HG02623 (cell line): ENCODE measurements around the gene PRKCH.

ENCODE experiments used
- ATAC-seq: cut with Tn5 transposase; IDR thresholded peaks from one replicate; pipeline ENCODE4 v1.9.1; 2021; ENCODE audit warnings: moderate library complexity; ENCODE audit not compliant: unreplicated experiment

PRKCH gene

DNA sequence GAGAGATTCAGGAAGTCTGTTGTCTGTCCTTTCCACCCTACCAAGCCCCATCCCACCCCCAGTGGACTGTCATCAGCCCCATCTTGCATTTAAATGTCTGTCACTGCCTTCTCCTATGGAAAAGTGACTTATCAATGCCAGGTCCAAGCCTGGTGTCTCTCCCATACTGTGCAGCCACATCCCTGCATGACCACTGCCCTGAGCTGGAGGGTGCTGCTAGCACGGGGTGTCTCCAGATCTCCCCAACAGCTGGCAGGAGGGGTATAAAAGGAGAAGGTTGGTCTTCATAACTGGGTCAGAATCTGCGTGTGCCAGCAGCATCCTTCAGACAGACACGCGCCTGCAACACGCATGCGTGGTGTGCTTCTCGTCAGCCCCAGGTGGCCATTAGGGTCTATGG lies 219.6 kb downstream of the PRKCH start:
- no peak for ATAC-seq

DNA sequence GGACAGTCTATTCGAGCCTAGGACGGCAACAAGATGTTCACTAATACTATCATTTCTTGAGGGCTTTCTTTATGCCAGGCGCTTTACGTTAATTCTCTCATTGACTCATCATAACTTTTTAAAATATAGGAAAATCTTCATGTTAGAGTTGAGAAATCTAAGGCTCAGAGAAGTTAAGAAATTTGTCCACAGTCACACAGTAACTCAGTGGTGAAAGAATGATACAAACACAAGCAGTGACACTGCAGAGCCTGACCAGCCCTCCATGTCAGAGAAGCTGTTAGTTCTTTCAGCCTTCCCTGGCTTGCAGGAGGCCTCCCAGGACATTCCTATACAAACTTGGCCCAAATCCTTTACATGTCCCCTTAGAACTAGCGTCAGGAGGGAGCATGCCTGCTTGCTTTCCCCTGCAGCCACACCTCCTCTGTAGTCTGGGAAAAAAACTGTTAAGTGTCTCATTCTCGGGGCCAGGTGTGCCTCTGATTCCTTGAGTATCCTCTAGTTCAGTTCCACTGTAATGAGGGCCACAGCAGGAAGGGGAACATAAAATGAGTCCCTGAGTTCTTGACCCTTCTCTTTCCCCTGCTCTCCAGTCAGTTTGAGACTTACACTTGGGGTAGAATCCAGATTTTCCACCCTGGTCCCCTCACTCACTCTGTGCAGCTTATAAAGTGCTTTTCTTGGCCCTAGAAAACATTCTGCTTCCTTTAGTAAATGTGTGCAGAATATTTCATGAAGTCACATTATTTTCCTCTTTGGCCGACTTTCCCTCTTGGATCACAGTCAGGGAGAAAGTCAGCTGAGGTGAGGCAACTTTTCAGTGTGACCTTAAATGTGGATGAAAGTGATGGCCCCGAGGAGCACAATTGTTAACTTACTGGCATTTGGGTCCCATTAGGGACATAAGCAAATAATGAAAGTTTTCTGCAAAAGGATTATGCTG lies 221.7 kb downstream of the PRKCH start:
- no peak for ATAC-seq

DNA sequence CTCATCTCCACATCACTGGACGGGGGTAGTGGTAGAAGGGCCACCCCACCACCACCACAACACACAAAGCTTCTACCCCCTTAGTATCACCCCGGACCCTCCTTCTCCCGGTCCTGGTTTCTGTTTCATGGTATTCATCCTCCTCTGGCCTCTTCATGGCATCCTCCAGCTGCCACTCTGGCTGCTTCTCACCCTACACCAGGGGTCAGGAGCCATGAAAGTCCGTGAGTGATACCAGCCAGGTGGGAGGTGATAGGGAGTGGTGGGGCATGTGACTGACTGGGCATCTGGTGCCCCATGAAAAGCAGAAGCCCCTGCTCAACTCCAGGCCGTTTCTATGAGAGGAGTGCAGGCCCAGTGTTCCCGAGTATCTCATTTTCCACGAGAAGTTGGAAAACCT lies 222.6 kb downstream of the PRKCH start:
- no peak for ATAC-seq

DNA sequence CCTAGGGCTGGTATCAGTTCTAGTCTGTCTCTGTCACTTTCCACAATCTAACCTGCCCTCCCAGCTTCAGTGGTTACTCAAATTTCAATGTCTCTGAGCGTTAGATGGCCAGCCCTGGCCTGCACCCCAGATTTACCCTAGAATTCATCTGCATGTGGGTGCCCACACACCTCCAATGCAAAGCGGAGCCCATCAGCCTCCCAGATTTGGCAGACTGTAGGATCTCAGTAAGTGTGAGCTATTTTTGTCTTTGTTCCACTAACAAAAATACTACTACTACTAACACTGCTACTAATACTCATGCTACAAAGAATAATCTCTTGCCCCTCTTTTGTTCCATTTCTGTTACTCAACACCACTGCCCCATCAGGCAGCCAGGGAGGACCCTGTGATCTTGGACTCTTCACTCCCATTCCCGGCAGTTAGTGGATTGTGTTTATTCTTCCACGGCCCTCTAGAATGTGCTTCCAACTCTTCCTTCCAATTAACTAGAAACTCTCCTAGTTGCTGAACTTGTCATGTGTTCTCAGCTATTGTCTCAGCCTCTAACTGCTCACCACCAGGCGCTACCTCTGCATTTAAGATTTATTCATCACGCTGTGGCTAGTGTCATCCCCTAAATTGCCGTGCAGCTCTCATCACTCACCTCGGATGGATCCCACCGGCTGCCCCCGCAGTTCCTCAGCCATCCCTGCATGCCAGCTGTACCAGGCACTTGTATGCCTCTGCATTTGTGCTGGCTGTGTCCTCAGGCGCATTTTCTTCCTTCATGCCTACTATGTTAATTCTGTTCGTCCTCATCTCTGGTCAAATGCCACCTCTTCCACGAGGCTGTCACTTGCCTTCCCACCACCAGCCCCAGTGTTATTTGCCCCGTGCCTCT lies 223.3 kb downstream of the PRKCH start:
- no peak for ATAC-seq

DNA sequence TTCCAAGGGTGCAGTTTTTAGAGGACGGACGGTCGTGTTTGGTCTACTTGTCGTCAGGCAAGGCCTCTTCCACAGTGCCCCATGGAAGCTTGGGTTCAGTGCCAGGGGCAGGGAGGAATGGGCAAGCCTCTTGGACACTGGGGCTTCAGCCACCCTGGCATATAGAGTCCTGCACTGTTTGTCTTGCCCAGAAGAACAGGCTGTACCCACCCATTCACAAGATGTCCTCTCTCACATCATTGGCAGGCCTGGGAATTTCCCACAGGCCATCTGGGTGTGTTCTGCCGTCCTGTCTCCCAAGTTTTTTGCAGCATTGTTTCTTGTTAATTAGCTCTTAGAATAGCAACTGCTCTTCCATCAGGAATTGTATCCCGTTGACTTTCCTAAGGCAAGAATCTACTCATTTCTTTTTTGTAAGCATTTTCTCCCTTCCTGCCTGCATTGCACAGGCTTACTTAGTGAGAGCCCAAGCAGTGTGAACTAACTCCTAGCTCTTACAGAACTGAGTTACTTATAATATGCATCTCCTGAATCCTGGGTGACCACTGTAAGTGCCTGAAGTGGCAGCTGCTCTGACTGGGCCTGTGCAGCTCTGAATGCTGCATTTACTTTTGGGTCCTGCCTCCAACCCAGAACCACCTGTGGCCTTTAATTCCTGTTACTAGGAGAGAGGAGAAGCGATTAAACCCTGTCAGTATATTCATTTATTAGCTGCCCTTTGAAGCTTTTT lies 224.5 kb downstream of the PRKCH start:
- ATAC-seq, result no peak

DNA sequence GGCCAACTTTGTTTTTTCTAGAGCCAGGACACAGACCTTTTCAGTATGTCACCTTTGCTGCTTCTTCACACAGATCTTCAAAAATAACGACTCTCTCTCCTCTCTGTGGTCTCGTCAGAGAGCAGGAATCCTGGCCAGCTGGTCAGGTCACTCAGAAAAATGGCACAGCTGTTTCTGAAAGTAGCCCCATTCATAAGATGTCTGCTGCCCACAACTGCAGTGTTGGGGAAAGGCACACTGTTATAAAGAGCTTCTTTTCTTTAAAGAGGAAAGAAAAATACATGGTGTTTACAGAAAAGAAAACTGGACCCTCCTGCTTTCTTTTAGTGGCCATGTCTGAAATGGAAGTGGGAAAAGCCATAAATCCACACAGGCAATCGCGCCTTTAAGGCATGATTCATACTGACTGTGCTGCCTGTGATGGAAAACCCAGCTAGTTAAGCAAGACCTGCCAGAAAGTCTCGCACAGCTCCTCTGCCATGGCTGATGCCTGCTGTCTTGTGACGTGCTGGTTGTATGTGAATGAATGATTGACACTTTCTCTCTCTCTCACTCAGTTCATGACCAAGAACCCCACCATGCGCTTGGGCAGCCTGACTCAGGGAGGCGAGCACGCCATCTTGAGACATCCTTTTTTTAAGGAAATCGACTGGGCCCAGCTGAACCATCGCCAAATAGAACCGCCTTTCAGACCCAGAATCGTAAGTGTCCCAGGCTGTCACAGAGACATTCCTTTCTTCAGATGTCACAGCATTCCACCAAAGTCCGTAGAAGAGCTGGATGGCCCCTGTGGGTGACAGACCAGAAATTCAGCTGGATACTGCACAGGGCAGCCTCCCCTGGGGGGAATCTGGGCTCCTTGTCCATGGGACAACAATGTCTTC lies 226.0 kb downstream of the PRKCH start:
- no peak for ATAC-seq

DNA sequence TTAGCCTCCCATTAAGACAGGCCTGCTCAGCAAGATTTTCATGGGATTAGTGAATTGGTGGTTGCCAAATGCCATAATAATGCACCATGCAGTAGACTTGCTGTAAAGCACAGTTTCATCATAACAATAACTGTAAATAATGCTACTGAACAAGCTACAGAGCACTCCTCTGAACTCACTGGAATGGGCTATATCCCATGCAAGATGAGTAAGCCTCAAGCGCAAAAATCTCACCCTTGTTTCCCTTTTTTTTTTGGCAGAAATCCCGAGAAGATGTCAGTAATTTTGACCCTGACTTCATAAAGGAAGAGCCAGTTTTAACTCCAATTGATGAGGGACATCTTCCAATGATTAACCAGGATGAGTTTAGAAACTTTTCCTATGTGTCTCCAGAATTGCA lies 228.0 kb downstream of the PRKCH start:
- ATAC-seq, result no peak

DNA sequence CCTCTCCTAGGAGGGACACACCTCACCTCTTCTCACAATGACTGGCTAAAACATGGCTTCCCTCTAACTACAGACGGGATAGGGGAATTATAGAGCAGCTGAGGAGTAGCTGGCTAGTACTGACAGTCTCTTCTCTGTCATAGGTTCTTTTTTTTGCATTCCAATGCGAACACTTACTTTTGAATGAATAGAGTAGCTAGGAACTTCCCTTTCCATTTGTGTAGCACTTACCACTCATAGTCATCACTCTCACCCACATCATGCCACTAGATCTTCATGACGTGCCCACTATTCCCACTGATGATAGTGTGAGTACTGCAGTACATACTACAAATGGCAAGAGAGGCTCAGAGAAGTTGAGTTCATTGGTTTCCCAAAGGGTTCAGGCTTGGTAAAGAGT lies 230.0 kb downstream of the PRKCH start:
- ATAC-seq, result no peak

DNA sequence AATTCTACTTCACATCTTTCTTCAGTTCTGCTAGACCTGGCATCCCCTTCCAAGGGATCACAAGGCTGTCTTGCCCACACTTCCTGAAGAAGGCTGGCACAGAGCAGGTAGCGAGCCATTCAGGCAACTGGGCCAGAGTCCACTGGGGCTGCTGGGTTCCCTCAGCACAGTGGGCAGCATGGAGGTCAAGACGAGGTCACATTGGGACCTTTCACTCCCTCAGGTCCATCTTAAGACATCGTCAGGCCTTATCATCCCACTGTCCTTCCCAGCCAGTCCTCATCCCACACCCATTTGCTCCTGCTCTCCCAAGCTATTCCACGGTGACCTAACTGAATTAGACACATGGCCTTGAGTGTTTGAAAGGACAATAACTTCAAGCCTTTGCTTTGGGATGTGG lies 230.9 kb downstream of the PRKCH start:
- no peak for ATAC-seq

DNA sequence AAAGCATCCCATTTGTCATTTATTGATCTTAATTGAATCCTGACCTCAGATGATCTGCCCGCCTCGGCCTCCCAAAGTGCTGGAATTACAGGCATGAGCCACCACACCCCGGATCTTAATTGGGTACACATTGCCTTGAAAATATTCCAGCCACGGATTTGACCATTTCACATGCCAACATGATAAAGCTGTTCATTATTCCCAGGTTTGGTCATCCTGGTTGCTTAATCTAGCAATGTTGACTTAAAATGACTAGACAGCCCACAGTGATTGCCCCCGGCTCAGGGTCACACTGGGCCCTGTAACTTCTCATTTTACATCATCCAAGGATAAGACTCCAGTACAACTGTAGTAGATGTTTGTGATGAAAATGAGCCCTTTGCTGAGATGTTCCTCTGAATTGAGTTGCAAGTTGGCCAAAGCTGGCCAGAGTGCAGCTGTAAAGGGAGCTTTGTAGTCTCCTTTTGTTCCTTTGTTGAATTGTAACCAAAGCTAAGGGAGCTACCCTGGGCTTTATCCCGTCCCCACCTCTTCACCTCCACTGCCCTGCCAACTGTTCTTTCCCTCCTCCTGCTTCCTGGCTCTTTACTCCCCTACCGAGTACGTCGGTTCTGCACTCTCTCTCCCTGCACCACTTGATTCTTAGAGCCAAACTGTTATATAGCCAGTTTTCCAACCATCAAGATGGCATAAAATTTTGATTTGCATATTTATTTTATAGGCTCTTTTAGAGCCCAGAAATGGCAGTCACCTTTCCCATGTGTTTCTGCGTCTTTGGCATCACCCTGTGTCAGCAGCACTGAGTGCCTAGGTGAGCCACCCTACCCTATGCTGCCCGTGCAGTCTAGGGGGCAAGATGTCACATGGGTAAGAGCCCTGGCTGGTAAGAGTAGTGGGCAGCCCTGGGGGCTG lies 232.6 kb downstream of the PRKCH start:
- no peak for ATAC-seq

DNA sequence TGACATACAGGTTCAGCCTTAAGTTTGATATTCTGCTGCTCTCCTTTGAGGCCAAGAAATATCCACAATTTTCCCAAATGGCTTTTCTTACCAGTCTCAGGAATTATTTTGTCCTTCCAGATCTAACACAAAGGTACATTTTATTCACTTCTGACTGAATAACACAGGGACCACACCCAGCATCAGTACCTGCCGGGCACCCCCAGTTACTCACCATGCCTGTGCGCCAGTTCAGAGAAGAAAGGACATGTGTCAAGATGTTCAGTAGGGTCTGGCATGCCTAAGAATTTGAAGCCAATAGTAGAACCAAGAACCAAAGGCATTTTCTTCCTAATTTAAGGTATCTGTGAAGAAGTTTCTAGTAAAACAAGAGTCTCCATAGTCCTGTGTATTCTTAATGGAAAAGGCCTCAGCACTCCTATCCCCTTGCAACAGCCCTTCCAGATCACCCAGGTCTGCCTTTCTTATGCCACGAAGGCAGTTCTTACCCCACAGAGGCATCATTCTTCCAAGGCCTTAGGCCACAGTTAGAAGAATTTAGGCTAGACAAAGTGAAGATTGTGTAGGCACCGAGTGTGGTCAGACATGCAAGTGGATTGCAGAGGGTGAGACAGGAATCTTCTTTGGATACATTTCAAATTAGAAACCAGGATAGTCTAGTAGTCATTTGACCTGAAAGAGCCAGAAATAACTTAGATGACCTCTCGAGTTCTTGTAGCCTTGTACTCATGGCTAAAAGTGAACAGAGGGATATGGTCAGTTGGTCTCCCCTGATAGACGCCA lies 233.9 kb downstream of the PRKCH start:
- ATAC-seq, result no peak

DNA sequence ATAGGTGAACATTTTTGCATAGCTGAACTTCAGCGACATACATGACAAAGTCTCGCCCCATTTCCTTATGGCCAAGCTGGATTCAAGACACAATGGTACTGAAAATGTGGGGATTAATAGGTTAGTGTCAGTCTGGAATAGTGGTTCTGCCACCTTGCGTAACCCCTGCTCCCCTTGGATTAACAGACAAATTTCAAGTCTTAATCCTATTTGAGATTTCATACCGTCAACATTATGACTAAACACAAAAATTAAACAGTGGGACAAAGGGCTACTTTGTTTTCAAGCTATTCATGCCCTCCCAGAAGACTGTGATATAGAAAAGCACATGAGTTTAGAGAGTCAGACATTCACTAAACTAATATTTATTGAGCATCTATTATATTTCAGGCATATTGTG lies 235.1 kb downstream of the PRKCH start:
- ATAC-seq, result no peak

DNA sequence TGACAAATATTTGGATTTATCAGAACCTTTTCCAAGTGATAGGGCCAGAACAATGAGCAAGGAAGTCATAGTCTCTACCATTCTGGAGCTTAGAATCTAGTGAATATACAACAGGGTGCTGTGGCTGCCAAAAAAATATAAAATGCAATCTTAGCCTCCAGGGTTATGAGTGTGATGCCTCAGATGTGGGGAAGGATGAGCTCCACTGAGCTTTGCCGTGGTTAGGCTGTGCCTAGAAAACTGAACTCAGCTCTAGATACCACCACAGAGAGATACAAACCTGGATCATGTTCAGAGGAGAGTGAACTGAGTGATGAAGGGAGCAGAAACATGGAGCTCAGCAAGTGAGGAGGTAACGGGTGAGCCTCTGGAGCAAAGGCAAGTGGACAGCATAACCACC lies 235.9 kb downstream of the PRKCH start:
- no peak for ATAC-seq

DNA sequence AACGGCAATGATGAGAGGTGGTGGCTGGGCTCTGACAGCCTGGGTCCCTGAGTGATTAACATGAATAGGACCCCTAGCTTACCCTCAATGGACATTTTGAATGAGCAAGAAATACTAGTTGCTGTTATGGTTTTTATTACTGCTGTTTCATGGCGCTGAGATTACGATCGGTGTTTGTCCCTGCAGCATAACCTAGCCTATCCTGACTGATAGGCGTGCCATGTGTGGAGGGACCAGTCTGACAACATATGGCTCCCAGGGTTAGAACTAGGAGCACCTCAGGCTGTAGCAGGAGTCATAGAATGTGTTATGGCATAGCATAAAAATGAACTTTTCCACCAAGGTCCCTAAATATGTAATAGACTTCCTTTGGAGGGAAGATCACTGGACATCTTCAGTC lies 236.5 kb downstream of the PRKCH start:
- no peak for ATAC-seq

DNA sequence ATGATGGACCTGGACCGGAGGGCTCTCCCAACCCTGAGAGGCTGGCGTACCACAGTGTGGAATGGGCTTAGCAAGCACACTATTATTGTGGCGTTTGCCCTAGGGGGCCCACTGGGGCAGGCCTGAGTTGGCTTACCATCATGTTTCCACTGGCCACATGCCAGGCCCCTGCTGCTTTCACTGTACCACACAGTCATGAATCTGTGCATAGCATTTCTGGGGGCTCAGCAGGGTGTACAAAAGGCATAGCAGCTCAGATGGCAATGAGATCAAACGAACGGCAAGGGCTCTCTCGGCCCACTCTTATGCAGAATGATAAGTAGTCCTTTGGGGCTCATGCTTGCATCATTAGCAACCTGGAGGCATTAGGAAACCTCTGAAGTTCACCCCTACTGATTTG lies 236.9 kb downstream of the PRKCH start:
- no peak for ATAC-seq

DNA sequence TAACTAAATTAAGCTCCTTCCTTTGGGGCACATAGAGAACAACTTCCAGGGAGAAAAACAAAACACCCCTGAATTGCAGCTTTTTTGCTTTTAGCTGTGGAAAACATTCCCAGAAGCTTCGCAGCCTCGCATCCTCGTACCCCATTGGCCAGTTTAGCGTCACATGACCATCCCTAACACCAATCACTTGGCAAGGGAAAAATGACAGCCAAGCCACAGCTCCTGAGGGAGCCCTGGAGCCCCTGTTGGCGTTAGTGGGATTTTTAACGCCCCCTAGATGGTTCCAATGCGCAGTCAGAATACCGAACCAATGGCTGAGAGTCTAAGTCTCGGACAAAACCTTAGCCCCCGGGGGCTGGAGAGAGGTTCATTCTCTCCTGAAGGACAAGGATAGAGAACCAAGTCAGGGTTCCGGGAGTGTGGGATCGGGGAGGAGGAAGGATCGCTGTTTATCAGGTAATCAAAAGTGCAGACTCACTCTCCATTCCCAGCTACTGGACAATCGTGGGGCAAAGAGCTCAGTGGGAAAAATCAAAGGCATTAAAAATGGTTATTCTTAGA lies 238.3 kb downstream of the PRKCH start:
- ATAC-seq, result no peak

DNA sequence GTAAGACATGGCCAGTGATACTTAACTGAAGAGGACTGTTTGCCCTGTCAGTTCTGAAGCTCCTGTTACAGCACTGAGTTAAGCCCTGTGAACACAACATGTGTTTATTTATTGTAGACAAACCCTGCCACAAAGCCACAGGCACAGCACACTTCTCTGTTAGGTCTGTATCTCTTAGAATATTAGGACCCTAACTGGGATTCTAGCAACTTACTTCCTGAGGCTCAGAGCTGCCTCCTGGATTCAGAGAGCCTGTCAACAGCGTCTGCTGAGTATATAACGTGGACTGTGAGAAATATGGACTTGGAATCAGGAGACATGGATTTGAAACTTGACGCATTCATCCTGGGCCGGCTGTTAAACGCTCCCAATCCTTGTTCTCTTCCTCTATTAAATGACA lies 238.9 kb downstream of the PRKCH start:
- ATAC-seq, result no peak

DNA sequence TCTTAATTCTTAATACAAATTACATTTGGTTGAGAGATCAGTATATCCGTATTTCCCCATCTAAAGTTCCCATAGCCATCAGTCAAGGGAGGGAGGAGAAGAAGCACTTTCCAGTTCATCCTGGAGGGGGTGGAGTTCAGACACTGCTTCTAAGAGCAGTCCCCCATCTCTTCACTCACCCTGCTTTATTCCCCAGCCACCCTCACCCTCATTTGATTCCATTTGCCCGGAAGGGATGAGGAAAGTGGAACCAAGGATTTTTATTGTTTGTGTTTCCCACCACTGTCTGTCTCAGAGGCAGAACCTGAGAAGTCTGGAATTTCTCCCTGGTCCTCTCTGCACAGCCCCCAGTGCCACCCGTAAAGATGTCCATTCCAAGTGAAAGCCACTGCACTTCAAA lies 239.7 kb downstream of the PRKCH start:
- no peak for ATAC-seq
